ENCODE results near the gene FAM81A. TPM values are rescaled to one million over a fixed set of nuclear protein-coding genes. Genes with fewer than 3 reads are reported as not detected.
"Not testable (repeated sequence)": the region's sequence is repeated elsewhere in the genome, so short reads cannot be mapped to it uniquely, and the experiment has no call there.

Gene FAM81A
- total RNA-seq, 4 donors from 2014 or later = 0.27 to 14.3 (median 2.4) TPM

GRCh38 chr15:59519329-59519728, 81.3 kb downstream of the FAM81A start:
- Histone ChIP-seq H3K4me1 (no peaks in the 10 kb centered on the region), H3K4me3 (replicated peaks in 1 of 3) (no peak overlapping the region), H3K27ac (no peak overlapping the region), H3K9me3 (no peaks in the 10 kb centered on the region), H3K36me3 (no peaks in the 10 kb centered on the region), H3K27me3 (no peaks in the 10 kb centered on the region)
- intact Hi-C loops (cut with DNase I) = no loop called here
- 69 to 73% methylated on average over 3 of the region's 3 CpGs for WGBS, 2 donors
- no peak for DNase-seq
- TF ChIP-seq, protein P1, sequence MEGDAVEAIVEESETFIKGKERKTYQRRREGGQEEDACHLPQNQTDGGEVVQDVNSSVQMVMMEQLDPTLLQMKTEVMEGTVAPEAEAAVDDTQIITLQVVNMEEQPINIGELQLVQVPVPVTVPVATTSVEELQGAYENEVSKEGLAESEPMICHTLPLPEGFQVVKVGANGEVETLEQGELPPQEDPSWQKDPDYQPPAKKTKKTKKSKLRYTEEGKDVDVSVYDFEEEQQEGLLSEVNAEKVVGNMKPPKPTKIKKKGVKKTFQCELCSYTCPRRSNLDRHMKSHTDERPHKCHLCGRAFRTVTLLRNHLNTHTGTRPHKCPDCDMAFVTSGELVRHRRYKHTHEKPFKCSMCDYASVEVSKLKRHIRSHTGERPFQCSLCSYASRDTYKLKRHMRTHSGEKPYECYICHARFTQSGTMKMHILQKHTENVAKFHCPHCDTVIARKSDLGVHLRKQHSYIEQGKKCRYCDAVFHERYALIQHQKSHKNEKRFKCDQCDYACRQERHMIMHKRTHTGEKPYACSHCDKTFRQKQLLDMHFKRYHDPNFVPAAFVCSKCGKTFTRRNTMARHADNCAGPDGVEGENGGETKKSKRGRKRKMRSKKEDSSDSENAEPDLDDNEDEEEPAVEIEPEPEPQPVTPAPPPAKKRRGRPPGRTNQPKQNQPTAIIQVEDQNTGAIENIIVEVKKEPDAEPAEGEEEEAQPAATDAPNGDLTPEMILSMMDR (IDR thresholded peaks at IDR 0.05) = no peak
- TF ChIP-seq POLR2A (IDR thresholded peaks at IDR 0.05) = no peak

DNA sequence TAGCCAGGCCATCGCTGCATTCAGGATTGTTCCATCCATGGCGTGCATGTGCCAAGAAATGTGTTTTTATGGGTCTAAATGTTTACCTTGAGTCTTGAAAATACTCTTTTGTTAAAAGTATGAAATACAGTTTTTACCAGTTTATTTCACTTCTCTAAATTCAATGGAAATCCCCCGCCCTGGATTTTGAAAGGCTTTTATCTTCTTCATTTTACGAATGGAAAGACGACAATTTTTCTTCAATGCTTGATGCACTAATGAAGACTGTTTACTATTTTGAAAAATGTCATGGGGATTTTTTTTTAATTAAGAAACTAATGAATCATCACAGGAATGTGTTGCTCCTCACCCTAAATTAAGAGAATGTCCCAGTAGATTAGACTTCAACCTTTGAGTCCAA, 83.5 kb downstream of the FAM81A start:
- no peak overlapping the region for H3K27ac ChIP-seq
- intact Hi-C loops (cut with DNase I) = no loop called here
- WGBS, 2 donors = 93 to 96% methylated on average over 5 of the region's 5 CpGs
- H3K9me3 ChIP-seq = no peaks in the 10 kb centered on the region
- DNase-seq = no peak
- no peaks in the 10 kb centered on the region for H3K27me3 ChIP-seq
- H3K4me1 ChIP-seq = no peaks in the 10 kb centered on the region
- TF ChIP-seq POLR2A (IDR thresholded peaks at IDR 0.05) = no peak
- TF ChIP-seq, protein P1 (IDR thresholded peaks at IDR 0.05) = no peak
- H3K4me3 ChIP-seq (replicated peaks in 1 of 3) = no peak overlapping the region
- H3K36me3 ChIP-seq = no peaks in the 10 kb centered on the region

- TF ChIP-seq, protein P1 (IDR thresholded peaks at IDR 0.05) = no peak
- TF ChIP-seq POLR2A (IDR thresholded peaks at IDR 0.05) = no peak
- peak in 1 of 2 donors; percentile 5 for DNase-seq
- Histone ChIP-seq H3K27ac (no peak overlapping the region), H3K4me1 (no peaks in the 10 kb centered on the region), H3K4me3 (replicated peaks in 1 of 3) (no peak overlapping the region), H3K36me3 (no peaks in the 10 kb centered on the region), H3K9me3 (no peaks in the 10 kb centered on the region), H3K27me3 (no peaks in the 10 kb centered on the region)
- intact Hi-C loops (cut with DNase I) = no loop called here
- WGBS, 2 donors = 74 to 78% methylated on average over 15 of the region's 15 CpGs
These were observed 85.0 kb downstream of the FAM81A start for GRCh38 chr15:59522988-59523461.

GRCh38 chr15:59523702-59524101, 85.7 kb downstream of the FAM81A start:
- intact Hi-C loops (cut with DNase I) = no loop called here
- Histone ChIP-seq H3K27me3 (no peaks in the 10 kb centered on the region), H3K27ac (no peak overlapping the region), H3K4me1 (no peaks in the 10 kb centered on the region), H3K36me3 (no peaks in the 10 kb centered on the region), H3K4me3 (replicated peaks in 1 of 3) (no peak overlapping the region), H3K9me3 (no peaks in the 10 kb centered on the region)
- 87 to 94% methylated on average over 6 of the region's 6 CpGs for WGBS, 2 donors
- no peak for DNase-seq
- TF ChIP-seq, protein P1 (IDR thresholded peaks at IDR 0.05) = no peak
- TF ChIP-seq POLR2A (IDR thresholded peaks at IDR 0.05) = no peak

GRCh38 chr15:59524331-59524731, 86.3 kb downstream of the FAM81A start:
- Histone ChIP-seq H3K4me1 (no peaks in the 10 kb centered on the region), H3K4me3 (replicated peaks in 1 of 3) (no peak overlapping the region), H3K27me3 (no peaks in the 10 kb centered on the region), H3K9me3 (no peaks in the 10 kb centered on the region), H3K36me3 (no peaks in the 10 kb centered on the region), H3K27ac (no peak overlapping the region)
- no peak for TF ChIP-seq POLR2A (IDR thresholded peaks at IDR 0.05)
- TF ChIP-seq, protein P1 (IDR thresholded peaks at IDR 0.05) = no peak
- DNase-seq = no peak
- intact Hi-C loops (cut with DNase I) = no loop called here
- 62 to 67% methylated on average over 5 of the region's 5 CpGs for WGBS, 2 donors

GRCh38 chr15:59526466-59526865, 88.5 kb downstream of the FAM81A start:
- H3K36me3 ChIP-seq; H3K27me3 ChIP-seq; H3K4me1 ChIP-seq; DNase-seq; intact Hi-C loops (cut with DNase I); H3K4me3 ChIP-seq (replicated peaks in 1 of 3); H3K9me3 ChIP-seq; H3K27ac ChIP-seq: not testable (repeated sequence)
- 87 to 93% methylated on average over 6 of the region's 6 CpGs for WGBS, 2 donors

All from thyroid gland (tissue), 4 donors.